ENCODE measurements around the gene HSPB1. TPM values are rescaled to one million over a fixed set of nuclear protein-coding genes. Genes with fewer than 3 reads are reported as not detected.

Gene HSPB1
- total and polyA plus RNA-seq, 2 of the 13 experiments (the other 11 are each of a cell fraction or from before 2014, with no cell fraction given): 21.0 to 38.6 TPM

- TF ChIP-seq ZBTB4 (CRISPR knock-in tag; IDR thresholded peaks at IDR 0.05; ENCODE audit: borderline replicate concordance): no peak
- TF ChIP-seq ATRX (CRISPR knock-in tag; IDR thresholded peaks at IDR 0.05; ENCODE audit: borderline replicate concordance): no peak
- no peak for TF ChIP-seq NFRKB (IDR thresholded peaks at IDR 0.05)
- no peak for TF ChIP-seq ZNF383 (CRISPR knock-in tag; IDR thresholded peaks at IDR 0.05; ENCODE audit: borderline replicate concordance)
- TF ChIP-seq PAWR (CRISPR knock-in tag; IDR thresholded peaks at IDR 0.05; ENCODE audit: borderline replicate concordance): no peak
- TF ChIP-seq HNF4A (CRISPR knock-in tag; IDR thresholded peaks at IDR 0.05): peak; percentile 22; the same call in 1 of the 2 replicates
- no peak for TF ChIP-seq ZNF143 (CRISPR knock-in tag; IDR thresholded peaks at IDR 0.05)
- TF ChIP-seq ZBTB46 (CRISPR knock-in tag; IDR thresholded peaks at IDR 0.05; ENCODE audit: borderline replicate concordance): no peak
- TF ChIP-seq RXRB (CRISPR knock-in tag; IDR thresholded peaks at IDR 0.05; ENCODE audit: borderline replicate concordance): no peak
- TF ChIP-seq ZNF451 (CRISPR knock-in tag; IDR thresholded peaks at IDR 0.05): peak; percentile 49; the same call in 1 of the 2 replicates
- TF ChIP-seq KLF16 (CRISPR knock-in tag; IDR thresholded peaks at IDR 0.05): peak in 1 of 2 experiments; percentile 78; a peak in 1 of 4 replicates
- peak; percentile 98 for TF ChIP-seq ZNF770 (CRISPR knock-in tag; IDR thresholded peaks at IDR 0.05)
- no peak for TF ChIP-seq POGZ (CRISPR knock-in tag; IDR thresholded peaks at IDR 0.05)
- TF ChIP-seq ZNF749 (CRISPR knock-in tag; IDR thresholded peaks at IDR 0.05; ENCODE audit: borderline replicate concordance): no peak
- no peak for TF ChIP-seq STAT5B (CRISPR knock-in tag; IDR thresholded peaks at IDR 0.05)
- no peak for TF ChIP-seq SRSF1 (optimal IDR thresholded peaks at IDR 0.05; ENCODE audit: low read depth, low read length)
- TF ChIP-seq HOXA3 (CRISPR knock-in tag; IDR thresholded peaks at IDR 0.05): peak; percentile 29; the same call in 1 of the 2 replicates
Observed at GRCh38 chr7:76303202-76304147, 1.0 kb downstream of the HSPB1 start (continued).

All from HepG2 (cell line).